ENCODE results near the gene GAPDH. TPM values are rescaled to one million over a fixed set of nuclear protein-coding genes. Genes with fewer than 3 reads are reported as not detected.
"Not testable (repeated sequence)": the region's sequence is repeated elsewhere in the genome, so short reads cannot be mapped to it uniquely, and the experiment has no call there.

GAPDH gene
- total RNA-seq, 1 donor from 2014 or later: 3,866 TPM

DNA sequence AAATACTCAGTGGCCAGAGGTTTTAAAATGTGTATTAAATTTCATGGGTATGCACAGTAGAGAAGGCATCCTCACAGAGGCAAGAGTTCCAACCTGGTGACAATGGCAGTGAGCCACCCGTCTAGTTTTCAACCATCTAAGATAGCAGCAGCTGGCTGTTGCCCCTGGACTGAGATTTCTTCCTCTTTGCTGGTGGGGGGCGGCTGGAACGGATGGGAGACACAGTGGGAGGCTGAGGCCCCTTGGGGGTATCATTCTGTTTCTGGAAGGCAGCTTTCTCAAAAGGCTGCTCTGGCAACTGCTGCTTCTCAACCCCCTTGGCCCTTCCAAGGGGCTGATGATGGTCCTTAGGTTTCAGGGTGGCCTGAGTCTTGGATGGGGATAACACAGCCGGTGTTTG is 22.5 kb downstream of the GAPDH start:
- Histone ChIP-seq H3K4me1 (peaks cover 10% of the 10 kb centered on the region), H3F3A (ENCODE audit: low read depth) (peaks cover 42% of the 10 kb centered on the region), H2AFZ (replicated peaks) (no peak overlapping the region), H3K36me3 (no peaks in the 10 kb centered on the region), H3K9me3 (ENCODE audit: low read depth) (no peaks in the 10 kb centered on the region), H3K4me3 (no peak overlapping the region), H3K27ac (no peak overlapping the region), H3K4me2 (no peak overlapping the region), H3K79me2 (ENCODE audit: low read depth) (peaks cover 43% of the 10 kb centered on the region), H3K9ac (no peak overlapping the region), H4K20me1 (ENCODE audit: low read depth) (peaks cover 31% of the 10 kb centered on the region), H3K27me3 (no peaks in the 10 kb centered on the region)
- H3K36me3 Mint-ChIP-seq: peaks cover 21% of the 10 kb centered on the region
- H3K4me1 Mint-ChIP-seq: peaks cover 33% of the 10 kb centered on the region
- peak overlapping the region; percentile 91 for H3K4me3 Mint-ChIP-seq
- TF ChIP-seq EZH2 (IDR thresholded peaks at IDR 0.05) (no peak), EZH2phosphoT487 (IDR thresholded peaks at IDR 0.05) (no peak)
- TF ChIP-seq, protein P1, sequence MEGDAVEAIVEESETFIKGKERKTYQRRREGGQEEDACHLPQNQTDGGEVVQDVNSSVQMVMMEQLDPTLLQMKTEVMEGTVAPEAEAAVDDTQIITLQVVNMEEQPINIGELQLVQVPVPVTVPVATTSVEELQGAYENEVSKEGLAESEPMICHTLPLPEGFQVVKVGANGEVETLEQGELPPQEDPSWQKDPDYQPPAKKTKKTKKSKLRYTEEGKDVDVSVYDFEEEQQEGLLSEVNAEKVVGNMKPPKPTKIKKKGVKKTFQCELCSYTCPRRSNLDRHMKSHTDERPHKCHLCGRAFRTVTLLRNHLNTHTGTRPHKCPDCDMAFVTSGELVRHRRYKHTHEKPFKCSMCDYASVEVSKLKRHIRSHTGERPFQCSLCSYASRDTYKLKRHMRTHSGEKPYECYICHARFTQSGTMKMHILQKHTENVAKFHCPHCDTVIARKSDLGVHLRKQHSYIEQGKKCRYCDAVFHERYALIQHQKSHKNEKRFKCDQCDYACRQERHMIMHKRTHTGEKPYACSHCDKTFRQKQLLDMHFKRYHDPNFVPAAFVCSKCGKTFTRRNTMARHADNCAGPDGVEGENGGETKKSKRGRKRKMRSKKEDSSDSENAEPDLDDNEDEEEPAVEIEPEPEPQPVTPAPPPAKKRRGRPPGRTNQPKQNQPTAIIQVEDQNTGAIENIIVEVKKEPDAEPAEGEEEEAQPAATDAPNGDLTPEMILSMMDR (IDR thresholded peaks at IDR 0.05): no peak
- no peak overlapping the region for H3K27ac Mint-ChIP-seq
- no peaks in the 10 kb centered on the region for H3K9me3 Mint-ChIP-seq
- peaks cover 4% of the 10 kb centered on the region for H3K27me3 Mint-ChIP-seq (ENCODE audit: insufficient read depth, low read depth)
- DNase-seq (ENCODE audit: low spot score): no peak

DNA sequence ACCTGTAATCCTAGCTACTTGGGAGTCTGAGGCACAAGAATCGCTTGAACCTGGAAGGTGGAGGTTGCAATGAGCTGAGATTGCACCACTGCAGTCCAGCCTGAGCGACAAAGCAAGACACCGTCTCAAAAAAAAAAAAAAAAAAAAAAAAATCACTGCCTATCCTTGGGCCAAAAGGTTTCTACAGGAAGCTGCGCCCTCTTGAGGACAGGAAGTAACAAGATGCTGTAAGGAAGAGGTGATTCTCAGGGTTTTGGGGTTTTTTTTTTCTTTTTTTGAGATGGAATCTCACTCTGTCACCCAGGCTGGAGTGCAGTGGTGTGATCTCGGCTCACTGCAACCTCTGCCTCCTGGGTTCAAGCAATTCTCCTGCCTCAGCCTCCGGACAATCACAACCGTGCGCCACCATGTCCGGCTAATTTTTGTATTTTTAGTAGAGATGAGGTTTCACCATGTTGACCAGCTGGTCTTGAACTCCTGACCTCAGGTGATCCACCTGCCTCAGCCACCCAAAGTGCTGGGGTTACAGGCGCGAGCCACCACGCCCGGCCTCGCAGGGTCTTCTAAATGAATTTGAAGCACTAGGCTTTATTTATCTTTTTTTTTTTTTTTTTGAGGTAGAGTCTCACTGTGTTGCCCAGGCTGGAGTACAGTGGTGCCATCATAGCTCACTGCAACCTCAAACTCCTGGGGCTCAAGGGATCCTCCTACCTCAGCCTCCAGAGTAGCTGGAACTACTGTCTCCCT is 23.9 kb downstream of the GAPDH start:
- H3K9me3 Mint-ChIP-seq; H3K4me3 Mint-ChIP-seq; H3K27me3 ChIP-seq; H3K27ac ChIP-seq; H3K4me3 ChIP-seq; H2AFZ ChIP-seq (replicated peaks); H3K27ac Mint-ChIP-seq; H3K9me3 ChIP-seq (ENCODE audit: low read depth); H3K27me3 Mint-ChIP-seq (ENCODE audit: insufficient read depth, low read depth); H3K4me2 ChIP-seq; H3K9ac ChIP-seq; H3K36me3 ChIP-seq: not testable (repeated sequence)
- Mint-ChIP-seq H3K36me3 (peaks cover 29% of the 10 kb centered on the region), H3K4me1 (peaks cover 25% of the 10 kb centered on the region)
- Histone ChIP-seq H3K79me2 (ENCODE audit: low read depth) (peaks cover 30% of the 10 kb centered on the region), H3K4me1 (peaks cover 10% of the 10 kb centered on the region), H4K20me1 (ENCODE audit: low read depth) (peaks cover 26% of the 10 kb centered on the region), H3F3A (ENCODE audit: low read depth) (peaks cover 42% of the 10 kb centered on the region)
- TF ChIP-seq, protein P1 (IDR thresholded peaks at IDR 0.05): peak; percentile 63
- DNase-seq (ENCODE audit: low spot score): peak; percentile 82

DNA sequence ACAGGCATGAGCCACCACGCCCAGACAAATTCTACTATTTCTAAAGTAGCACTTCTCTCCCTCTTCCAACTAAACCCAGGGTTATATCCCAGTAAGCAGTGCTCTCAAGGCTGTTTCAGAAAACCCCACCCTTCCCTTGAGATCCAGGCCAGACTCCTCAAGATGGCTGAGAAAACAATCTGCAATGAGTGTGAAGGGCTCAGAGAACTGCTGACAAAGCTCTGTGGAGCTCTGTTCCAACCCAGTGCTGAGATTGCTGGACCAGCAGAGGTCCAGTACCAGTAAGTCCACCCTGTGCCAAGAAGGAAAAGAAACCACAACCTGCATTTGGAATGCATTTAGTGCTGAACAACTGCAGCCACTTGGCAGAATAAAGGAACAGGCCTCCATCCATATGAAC is 25.2 kb downstream of the GAPDH start:
- Histone ChIP-seq H3K27me3 (no peaks in the 10 kb centered on the region), H3F3A (ENCODE audit: low read depth) (peaks cover 47% of the 10 kb centered on the region), H3K4me1 (peaks cover 3% of the 10 kb centered on the region), H2AFZ (replicated peaks) (no peak overlapping the region), H3K4me3 (no peak overlapping the region), H3K36me3 (no peaks in the 10 kb centered on the region), H3K9ac (no peak overlapping the region), H3K79me2 (ENCODE audit: low read depth) (peaks cover 17% of the 10 kb centered on the region), H3K4me2 (no peak overlapping the region), H3K9me3 (ENCODE audit: low read depth) (no peaks in the 10 kb centered on the region), H3K27ac (no peak overlapping the region), H4K20me1 (ENCODE audit: low read depth) (peaks cover 18% of the 10 kb centered on the region)
- Mint-ChIP-seq H3K9me3 (no peaks in the 10 kb centered on the region), H3K27me3 (ENCODE audit: insufficient read depth, low read depth) (peaks cover 3% of the 10 kb centered on the region), H3K4me3 (peak overlapping the region; percentile 19), H3K27ac (no peak overlapping the region), H3K36me3 (peaks cover 36% of the 10 kb centered on the region), H3K4me1 (peaks cover 14% of the 10 kb centered on the region)
- TF ChIP-seq EZH2phosphoT487 (IDR thresholded peaks at IDR 0.05) (no peak), EZH2 (IDR thresholded peaks at IDR 0.05) (no peak)
- TF ChIP-seq, protein P1 (IDR thresholded peaks at IDR 0.05): no peak
- DNase-seq (ENCODE audit: low spot score): no peak
